ENCODE data around the gene EVI5L.

The EVI5L gene

DNA sequence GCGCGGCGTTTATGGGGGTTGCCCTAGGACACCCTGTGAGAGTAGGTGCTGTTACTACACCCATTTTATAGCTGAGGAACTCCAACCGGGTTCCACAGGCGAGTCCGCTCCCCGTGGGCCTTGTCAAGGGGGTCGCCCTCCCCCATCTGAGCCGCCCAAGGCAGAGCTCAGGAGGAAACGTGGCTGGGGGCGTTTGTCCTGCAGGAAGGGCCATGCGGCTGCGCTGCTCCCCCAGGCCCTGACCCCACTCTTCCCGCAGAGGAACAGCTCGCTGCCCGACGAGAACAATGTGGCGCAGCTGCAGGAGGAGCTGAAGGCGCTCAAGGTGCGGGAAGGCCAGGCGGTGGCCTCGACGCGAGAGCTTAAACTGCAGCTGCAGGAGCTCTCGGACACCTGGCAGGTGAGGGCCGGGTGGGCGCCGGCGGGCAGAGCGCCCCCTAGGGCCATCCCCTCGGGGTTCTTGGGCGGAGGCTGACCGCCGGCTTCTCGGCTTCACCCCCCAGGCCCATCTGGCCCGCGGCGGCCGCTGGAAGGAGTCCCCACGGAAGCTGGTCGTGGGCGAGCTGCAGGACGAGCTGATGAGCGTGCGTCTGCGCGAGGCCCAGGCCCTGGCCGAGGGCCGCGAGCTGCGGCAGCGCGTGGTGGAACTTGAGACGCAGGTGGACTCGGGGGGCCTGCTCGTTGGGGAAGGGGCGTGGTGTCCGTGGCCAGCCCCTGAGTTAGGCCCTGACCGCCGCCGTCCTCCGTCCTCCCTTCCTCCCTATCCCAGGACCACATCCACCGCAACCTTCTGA lies 31.8 kb downstream of the EVI5L start:
- no peak for FAIRE-seq

DNA sequence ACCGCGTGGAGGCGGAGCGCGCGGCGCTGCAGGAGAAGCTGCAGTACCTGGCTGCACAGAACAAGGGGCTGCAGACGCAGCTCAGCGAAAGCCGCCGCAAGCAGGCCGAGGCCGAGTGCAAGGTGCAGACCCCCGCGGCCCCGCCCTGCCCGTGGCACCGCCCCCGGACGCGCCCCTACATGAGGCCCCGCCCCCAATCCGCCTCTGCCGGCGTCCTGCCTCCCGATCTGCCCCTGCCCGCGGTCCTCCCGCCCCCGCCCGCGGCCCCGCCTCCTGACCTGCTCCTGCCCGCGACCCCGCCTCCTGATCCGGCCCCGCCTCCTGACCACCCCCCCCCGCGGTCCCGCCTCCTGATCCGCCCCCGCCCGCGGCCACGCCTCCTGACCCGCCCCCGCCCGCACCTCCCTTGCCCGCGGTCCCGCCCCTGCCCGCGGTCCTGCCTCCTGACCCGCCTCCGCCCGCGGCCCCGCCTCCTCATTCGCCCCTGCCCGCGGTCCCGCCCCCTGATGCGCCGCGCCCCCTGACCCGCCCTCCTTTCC lies 32.5 kb downstream of the EVI5L start:
- no peak for FAIRE-seq

DNA sequence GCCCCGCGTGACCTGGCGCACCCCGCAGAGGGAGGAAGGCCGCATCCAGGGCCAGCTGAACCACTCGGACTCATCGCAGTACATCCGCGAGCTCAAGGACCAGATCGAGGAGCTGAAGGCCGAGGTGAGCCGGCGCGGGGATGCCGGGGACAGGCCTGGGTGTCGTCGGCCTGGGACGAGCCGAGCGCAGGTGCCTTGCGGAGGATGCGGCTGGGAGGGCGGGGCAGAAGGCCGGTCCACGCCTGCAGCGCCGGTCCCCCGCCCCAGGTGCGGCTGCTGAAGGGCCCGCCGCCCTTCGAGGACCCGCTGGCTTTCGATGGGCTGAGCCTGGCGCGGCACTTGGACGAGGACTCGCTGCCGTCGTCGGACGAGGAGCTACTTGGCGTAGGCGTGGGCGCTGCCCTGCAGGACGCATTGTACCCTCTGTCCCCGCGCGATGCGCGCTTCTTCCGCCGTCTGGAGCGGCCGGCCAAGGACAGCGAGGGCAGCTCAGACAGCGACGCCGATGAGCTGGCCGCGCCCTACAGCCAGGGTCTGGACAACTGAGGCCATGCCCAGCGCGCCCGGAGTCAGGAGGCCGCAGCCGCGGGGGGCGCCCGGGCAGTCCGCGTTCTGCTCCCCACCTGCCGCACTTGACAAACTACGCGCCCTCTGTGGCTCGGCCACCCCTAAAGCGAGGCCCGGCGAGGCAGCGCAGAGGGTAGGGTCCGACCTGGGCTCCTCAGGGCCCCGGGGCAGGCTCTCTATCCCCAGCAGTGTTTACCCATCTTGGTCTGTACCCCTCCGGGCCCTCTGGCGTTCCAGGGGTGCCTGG lies 33.3 kb downstream of the EVI5L start:
- FAIRE-seq, result no peak

DNA sequence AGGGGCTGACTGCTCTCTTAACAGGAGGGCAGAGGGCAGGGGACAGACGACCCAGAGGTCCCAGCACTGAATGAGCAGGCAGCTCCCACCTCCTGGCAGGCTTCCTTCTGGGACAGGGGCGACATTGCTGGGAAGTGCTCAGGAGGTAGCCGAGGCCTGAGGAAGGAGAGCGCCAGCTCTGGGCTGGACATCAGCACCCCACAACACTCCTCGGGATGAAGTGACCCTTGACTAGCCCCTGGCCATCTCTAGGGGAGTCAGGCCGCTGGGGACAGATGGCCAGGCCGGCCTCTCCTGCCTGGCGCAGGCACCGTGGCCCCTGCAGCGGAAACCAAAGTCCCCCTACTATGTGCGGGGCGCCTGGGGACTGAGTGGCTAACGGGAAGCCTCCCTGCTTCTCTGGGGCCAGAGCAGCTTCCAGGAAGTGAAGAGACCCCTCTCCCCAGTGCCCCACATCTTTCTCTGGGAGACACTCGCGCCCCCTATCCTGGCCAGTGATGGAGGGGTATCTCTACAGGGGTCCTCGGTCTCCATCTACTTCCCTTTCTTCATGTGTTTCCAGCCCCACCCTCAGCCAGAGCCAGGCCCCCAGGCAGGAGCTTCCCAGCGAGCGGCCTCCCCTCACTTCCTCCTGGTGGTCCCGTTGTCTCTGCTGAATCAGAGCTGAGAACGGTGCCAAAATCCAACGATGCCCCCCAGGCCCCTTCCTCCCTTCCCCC lies 34.1 kb downstream of the EVI5L start:
- no peak for FAIRE-seq

DNA sequence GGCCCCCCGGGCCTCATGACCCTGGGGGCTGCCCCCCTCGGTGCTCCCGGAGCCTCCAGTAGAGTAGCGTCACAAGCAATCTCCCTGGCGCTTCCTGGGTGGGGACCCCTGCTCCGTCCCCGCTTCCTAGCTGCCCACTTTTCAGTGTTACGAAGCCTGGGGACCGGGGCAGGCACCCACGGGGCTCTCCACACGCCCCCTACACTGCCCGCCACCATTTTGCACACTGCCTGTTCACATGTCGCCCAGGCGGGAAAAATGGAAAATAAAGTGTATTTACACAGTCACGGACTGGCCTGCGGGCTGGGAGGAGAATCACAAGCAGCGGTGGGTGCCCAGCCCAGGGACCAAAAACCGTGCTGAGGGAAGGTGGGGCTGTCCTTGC lies 34.7 kb downstream of the EVI5L start:
- no peak for FAIRE-seq

DNA sequence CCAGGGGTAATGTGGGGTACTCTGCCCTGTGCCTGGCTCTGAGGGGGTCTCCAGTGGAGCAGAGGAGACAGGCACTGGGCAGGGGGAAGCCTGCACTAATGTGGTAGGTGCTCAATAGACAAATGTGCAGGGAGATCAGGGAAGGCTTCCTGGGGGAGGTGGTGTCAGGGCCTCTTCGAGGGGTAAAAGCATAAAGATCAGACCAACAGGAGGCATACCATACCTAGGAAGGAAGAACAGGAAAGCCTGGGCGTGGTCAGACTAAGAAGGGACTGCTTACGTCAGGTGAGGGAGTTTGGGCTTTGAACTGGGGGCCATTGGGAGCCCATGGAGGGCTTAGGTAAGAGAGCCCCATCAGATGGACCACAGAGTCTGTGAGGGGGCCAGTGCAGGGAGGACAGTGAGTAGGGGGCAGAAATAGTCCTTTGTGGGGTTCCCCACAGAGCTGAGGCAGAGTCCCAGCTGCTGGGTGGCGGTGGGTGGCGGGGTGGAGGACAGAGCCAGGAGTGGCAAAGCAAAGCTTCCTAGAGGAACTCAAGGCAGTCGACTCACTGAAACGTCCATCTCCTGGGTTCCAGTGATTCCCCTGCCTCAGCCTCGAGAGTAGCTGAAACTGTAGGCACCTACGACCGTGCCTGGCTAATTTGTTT lies 35.4 kb downstream of the EVI5L start:
- FAIRE-seq, result no peak

DNA sequence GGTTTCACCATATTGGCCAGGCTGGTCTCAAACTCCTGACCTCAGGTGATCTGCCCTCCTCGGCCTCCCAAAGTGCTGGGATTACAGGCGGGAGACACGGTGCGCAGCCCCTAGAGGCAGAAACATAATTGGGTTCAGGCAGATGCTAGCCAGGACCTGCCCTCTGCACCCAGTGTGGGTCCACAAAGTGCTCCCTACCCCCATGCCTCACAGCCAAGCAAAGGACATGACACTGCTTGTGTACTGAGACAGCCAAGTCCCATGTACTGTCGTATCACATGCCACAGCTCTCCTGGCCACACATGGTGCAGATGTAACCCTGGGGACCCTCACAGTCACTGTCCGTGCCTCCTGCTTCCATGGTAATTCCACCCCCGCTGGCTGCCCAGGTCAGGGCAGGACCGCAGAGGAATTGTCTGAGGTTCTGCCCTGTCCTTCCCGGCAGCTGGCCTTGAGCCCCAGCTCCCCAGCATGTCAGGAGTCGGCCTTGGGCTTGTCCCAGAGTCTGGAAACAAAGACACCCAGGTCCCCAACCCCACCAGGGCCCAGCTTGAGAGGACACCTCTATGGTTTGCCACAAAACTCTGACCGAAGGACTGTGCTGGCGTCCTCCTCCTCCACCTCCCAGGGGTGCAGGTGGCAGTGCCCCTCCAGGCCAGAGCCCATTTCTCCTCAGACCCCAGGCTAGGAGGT lies 36.5 kb downstream of the EVI5L start:
- no peak for FAIRE-seq

DNA sequence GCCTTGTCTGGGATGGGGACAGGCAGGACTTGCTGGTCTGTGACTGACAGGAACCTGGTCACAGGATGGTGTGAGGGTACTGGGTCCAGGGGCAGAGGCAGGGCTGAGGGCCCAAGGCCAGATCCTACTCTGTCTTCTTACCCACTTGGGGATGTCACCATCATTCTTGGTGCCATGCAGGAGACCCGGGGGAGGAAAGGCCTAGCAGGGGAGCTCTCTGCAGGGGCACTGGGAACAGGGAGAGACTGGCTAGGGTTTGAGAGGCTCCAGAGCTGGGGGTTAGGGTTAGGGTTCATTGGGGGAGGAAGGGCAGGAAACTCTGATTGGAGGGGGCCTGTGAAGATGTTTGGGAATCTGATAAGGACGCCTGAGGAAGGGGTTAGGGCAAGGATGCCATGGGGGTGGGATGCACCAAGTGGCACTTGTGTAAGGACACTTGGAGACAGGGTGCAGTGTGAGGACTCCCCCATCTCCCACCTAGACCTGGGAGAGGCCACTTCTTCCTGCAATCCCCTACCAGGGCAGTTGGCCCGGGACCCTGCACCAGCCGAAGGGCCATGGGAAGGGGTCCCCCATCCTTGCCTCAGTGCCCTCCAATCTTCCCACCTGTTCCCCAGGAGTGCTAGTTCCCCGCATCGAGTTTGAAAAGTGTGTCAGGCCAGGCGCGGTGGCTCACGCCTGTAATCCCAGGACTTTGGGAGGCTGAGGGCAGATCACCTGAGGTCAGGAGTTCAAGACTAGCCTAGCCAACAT lies 37.2 kb downstream of the EVI5L start:
- FAIRE-seq, result no peak

DNA sequence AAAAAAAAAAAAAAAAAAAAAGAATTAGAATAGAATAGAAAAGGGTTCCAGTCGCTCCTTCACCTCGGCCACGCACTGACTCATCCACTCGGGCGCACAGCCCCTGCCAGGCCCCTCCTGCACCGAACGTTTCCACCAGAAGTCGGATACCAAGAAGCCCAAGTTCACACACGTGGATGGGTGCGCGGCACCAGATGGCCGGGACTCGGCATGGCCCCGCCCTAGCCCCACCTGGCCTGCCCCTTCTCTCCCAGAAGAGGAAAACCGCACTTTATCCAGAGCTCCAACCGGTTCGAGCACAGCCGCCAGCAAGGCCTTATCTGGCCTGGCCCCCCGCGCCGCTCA lies 38.3 kb downstream of the EVI5L start:
- FAIRE-seq, result no peak

DNA sequence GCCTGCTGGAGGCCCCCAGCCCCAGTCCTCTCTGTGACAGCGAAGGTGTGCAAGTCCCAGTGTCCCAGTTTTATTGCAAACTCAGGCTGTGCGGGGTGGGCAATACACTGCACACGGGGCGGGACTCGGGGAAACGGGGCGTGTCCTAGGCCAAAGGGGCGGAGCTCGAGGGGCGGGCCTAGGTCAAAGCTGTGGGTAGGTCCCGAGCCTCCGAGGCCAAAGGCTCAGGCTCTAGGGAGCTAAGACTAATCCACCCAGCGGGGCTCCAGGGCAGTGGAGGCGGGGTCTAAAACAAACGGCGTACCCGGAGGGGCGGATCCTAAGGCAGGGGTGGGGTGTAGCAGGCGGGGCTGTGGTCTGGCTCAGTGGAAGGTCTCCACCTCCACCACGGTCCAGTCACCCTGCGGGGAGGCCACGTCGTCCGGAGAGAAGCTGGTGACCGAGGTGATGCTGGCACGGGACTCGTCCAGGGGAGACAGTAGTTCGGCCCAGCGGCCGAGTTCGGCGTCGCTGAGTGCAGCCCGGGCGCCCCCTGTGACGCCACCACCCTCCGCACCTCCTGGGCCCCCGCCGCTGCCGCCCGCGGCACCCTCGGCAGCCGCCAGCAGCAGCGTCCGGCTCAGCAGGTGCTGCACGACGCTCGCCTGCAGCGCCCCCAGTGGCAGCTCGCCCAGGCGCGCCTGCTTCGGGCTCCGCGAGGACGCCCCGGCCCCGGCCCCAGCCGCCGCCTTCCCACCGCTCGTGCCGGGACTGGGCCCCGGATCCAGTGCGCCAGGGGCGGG lies 38.8 kb downstream of the EVI5L start:
- FAIRE-seq, result no peak

DNA sequence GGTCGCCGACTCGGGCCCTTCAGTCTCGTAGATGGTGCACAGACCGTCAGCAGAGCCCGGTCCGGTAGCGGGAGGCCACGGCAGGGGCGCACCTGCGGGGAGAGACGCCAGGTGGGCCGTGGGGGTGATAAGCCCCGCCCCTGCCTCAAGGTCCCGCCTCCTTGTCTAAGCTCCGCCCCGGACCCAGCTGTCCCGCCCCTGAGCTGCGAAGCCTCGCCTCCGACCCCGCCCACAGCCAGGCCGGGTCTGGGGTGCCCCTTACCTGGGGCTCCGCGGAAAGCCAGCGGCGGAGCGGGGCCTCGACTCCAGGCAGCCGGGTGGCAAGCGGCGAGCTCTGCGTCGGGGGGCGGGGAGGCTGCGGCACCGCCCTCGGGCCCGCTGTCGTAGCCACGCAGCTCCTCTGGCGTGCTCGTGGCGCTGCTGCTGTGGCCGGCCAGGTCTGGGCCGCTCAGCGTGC lies 39.5 kb downstream of the EVI5L start:
- no peak for FAIRE-seq

DNA sequence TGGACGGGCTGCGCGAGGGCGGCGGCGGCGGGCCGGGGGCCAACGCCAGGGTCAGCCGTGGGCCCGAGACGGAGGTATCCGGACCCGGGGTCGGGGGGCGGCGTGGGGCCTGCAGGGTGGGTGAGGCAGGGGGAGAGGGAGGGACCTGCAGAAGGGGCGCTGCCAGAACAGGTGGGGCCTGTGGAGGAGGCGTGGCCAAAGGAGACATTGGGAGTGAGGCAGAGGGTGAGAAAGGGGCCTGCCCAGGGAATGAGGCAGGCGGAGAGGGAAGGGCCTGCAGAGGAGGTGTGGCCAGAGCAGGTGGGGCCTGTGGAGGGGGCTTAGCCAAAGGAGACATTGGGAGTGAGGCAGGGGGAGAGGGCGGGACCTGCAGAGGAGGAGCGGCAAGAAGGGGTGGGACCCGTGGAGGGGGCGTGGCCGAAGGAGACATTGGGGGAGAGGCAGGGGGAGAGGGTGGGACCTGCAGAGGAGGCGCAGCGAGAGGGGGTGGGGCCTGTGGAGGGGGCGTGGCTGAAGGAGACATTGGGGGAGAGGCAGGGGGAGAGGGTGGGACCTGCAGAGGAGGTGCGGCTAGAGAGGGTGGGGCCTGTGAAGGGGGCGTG lies 40.0 kb downstream of the EVI5L start:
- no peak for FAIRE-seq

DNA sequence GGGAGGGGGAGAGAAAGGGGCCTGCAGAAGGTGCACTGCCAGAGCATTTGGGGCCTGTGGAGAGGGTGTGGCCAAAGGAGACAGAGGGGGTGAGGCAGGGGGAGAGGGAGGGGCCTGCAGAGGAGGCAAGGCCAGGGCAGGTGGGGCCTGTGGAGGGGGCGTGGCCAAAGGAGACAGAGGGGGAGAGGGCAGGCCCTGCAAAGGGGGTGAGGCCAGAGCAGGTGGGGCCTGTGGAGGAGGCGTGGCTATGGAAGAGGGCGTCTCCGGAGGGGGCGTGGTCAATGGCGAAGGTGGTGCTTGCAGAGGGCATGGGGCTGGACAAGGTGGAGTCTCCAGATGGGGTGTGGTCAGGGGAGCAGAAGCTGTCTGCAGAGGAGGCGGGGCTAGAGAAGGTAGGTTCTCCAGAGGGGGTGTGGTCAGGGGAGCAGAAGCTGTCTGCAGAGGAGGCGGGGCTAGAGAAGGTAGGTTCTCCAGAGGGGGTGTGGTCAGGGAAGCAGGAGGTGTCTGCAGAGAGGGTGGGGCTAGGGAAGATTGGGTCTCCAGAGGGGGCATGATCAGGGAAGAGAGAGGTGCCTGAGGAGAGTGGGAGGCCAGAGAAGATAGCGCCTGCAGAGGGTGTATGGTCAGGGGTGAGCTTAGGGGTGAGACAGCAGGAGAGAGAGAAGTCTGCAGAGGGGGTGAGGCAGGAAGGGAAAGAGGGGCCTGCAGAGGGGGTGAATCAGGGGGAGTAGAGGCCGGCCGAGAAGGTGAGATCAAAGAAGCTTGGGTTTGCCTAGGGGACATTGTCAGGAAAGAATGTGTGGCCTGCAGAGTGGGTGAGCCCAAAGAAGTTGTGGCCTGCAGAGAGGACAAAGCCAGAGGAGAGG lies 40.8 kb downstream of the EVI5L start:
- FAIRE-seq, result peak; percentile 88

DNA sequence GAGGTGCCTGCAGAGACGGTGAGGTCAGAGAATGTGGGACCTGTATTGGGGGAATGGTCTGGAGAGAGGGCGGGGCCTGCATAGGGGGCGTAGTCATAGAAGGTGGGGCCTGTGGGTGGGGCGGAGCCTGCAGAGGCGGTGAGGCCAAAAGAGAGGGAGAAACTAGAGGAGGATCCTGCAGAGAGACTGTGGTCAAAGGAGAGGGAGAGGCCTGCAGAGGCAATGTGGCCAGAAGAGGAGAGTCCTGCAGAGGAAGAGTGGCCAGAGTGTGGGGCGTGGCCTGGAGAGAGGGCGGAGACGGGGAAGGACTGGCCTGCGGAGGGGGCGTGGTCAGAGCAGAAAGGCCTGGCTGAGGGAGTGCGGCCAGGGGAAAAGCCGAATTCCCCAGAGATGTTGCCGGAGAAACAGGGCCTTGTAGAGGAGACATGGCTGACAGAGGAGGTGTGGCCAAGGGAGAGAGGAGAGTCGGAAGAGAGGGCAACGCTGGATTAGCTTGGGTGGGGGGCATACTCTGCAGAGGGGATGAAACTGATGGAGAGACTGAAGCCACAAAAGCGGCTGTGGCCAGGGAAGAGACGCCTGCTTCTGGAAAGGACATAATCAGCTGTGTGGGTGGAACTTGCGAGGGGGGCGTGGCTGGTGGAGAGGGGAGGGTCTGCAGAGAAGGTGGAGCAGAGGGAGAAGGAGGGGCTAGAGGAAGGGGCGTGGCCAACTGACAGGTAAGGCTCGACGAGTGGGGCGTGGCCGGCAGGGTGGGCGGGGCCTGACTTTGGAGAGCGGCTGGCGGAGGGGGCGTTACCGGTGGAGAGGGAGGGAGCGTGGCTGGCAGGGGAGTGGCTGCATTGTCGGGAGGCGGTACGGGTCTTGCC lies 41.7 kb downstream of the EVI5L start:
- peak; percentile 91 for FAIRE-seq

DNA sequence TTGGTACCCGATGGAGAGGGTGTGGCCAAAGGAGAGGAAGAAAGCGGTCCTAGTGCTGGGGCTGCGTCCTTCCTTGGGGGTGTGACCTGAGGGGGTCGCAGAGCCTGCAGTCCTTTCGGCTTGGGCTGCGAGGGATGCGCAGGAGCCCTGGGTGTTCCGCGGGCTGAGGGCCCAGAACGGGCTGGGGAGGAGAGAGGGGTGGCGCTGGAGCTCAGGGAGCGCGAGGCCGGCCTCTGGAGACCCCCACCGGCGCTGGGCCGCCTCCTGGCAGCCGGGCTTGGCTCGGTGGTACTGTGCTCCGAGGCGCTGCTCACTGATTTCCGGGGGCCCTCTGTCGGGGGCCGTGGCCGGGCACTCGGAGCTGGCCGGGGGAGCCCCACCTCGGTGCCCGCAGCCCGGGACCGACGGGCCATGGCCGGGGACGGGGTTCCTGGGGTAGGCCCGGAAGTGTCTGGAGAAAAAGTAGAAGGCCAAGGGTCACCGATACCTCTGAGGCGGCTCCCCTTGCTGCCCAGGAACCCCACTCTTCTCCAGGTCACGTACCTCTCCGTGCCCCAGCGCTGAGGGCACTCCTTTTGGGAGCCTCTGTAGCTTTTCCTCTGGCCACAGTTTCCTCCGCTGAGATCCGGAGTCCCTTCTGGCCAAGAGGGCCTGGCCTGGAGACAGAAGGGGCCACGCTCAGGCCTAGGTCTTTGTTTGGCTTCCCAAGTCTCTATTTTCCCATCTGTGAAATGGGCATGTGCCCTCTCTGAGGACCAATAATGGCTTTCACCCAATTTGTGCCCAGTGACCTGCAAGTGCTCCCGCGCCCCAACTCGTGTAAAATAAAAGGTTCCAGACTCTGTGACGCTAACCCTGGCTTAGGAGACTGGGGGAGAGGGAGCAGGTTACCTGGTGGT lies 42.5 kb downstream of the EVI5L start:
- FAIRE-seq, result no peak

DNA sequence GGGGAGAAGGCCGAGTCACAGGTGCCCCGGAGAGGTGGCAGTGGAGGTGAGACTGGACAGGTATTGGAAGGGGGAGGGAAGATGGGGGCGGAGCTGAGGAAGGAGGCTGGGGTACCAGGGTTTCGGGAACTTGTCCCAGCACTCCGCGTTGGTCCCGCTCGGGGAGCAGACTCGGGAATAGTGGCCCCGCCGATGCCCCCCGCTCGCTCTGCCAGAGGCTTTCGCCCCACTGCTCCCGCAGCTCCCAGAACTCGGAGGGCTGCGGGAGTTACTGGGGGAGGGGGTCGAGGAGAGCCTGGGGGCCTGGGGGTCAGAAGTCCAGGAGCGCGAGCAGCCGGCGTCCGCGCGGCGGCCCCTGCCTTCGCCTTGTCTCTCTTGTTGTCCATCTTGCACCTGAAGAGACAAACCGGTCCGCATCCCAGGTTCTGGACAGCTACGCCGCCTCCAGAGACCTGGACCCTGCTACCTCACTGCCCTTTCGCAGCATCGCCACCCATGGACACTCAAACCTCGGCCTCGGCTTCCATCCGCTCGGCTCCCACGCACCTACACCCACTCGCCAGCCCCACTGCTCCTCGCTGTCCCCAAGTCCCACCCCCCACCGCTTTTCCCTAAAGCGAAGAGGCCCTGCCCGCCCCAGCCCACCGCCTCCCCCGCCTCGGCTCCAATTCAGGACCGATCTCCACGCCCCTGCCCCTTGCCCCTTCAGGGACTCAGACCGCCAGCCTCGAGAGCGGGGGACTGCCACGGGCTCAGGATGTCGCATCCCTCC lies 43.5 kb downstream of the EVI5L start:
- FAIRE-seq, result no peak

All from TTC549 (cell line).